ENCODE results near the gene SAMD4A. TPM values are rescaled to one million over a fixed set of nuclear protein-coding genes. Genes with fewer than 3 reads are reported as not detected.

The SAMD4A gene
- total RNA-seq, 1 experiment from 2014 or later = 9.6 TPM

DNA sequence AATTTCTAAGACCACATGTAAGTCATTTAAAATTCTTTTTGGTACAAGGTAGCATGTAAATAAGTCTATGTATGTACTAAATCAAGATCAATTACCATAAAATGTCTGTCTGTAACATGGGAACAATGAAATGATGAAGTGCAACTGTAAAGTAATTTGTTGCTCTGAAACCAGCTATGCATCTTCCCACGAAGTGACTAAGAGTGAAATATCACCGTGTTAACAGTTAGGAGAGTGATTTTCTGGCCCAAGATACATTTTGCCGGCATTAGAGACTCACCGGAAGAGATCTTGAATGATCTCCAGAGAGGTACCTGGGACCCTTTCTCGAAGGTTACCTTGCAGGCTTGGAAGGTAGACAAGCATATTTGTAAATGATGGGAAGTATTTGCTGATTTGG is 105.8 kb downstream of the SAMD4A start:
- Histone ChIP-seq H3K23ac (ENCODE audit: insufficient read length, low read depth, low read length) (no peak overlapping the region), H3K79me1 (ENCODE audit: insufficient read depth, low read depth, low read length, poor library complexity, severe bottlenecking) (no peaks in the 10 kb centered on the region), H3K4me2 (ENCODE audit: insufficient read depth, insufficient read length, low read length) (no peak overlapping the region), H3K9me3 (ENCODE audit: control insufficient read depth, low read depth, low read length) (no peaks in the 10 kb centered on the region), H4K5ac (ENCODE audit: insufficient read length, low read depth, low read length) (no peak overlapping the region), H3K4me1 (ENCODE audit: insufficient read depth, low read length) (peaks cover 19% of the 10 kb centered on the region), H3K14ac (ENCODE audit: insufficient read depth, low read length) (no peak overlapping the region), H4K20me1 (ENCODE audit: control insufficient read depth, insufficient read depth, insufficient read length) (no peaks in the 10 kb centered on the region), H2BK5ac (ENCODE audit: insufficient read length, low read length) (no peak overlapping the region), H3K4ac (ENCODE audit: low read depth, low read length) (no peak overlapping the region), H4K91ac (ENCODE audit: insufficient read length, low read depth, low read length) (no peak overlapping the region), H4K8ac (replicated peaks; ENCODE audit: insufficient read length, low read depth, low read length) (no peak overlapping the region), H3K56ac (ENCODE audit: insufficient read length, low read depth, low read length) (no peak overlapping the region), H3K79me2 (ENCODE audit: insufficient read depth, low read length) (no peaks in the 10 kb centered on the region; the same call in 1 of the 2 replicates), H3T11ph (ENCODE audit: low read length) (no peak overlapping the region), H2BK15ac (ENCODE audit: low read depth, low read length) (no peak overlapping the region), H2BK120ac (ENCODE audit: low read depth, low read length, poor library complexity, severe bottlenecking) (no peak overlapping the region), H3K18ac (ENCODE audit: insufficient read length, low read depth, low read length) (no peak overlapping the region), H2BK20ac (ENCODE audit: low read depth, low read length, poor library complexity, severe bottlenecking) (no peak overlapping the region), H2AK5ac (ENCODE audit: insufficient read length, low read length) (peak overlapping the region; percentile 37), H2BK12ac (ENCODE audit: insufficient read length, low read depth, low read length) (no peak overlapping the region), H3K27ac (ENCODE audit: insufficient read length, low read depth, low read length) (no peak overlapping the region), H3K27me3 (ENCODE audit: insufficient read depth, low read length) (no peaks in the 10 kb centered on the region), H3K23me2 (ENCODE audit: insufficient read length, low read depth, low read length, poor library complexity, severe bottlenecking) (no peaks in the 10 kb centered on the region), H2AFZ (ENCODE audit: low read length) (no peak overlapping the region), H3K9ac (ENCODE audit: extremely low read depth, insufficient read length, low read length) (no peak overlapping the region)
- DNase-seq = no peak
- no peak for TF ChIP-seq CTCF (conservative IDR thresholded peaks at IDR 0.05)
- Mint-ChIP-seq H3K4me3 (no peak overlapping the region), H3K27me3 (ENCODE audit: low read depth) (no peaks in the 10 kb centered on the region), H3K36me3 (ENCODE audit: insufficient read depth in 1 of 3, low read depth in 3 of 3) (no peaks in the 10 kb centered on the region), H3K9me3 (no peaks in the 10 kb centered on the region), H3K27ac (0 out of 7 replicates have a peak overlapping the region, but pooled peaks of 1 of the 3 experiments have one; percentile 24), H3K4me1 (peaks cover 54 to 67% of the 10 kb centered on the region in 2 experiments)
- WGBS (ENCODE audit: extremely low coverage, insufficient read length, low lambda C conversion rate) = no CpG with 5 or more reads among the region's 5 CpGs
